K562 (cell line): ENCODE measurements around the gene NOS1. TPM values are rescaled to one million over a fixed set of nuclear protein-coding genes. Genes with fewer than 3 reads are reported as not detected.

Experiments used
- ATAC-seq: fragments of 200-7000 bp; cut with Tn5 transposase; 3 replicates; pipeline ENCODE4 v1.9.1; 2020; ENCODE audit warnings: moderate library complexity
- BruUV-seq: library from RNA; stranded (reverse); fragments of 400-500 nt; replicated peaks from 2 replicates; lab custom pipeline; 2021; lab: Mats Ljungman, UMichigan
- CTCF ChIA-PET: fragments of 300-600 bp; formaldehyde crosslinking; extraction: SDS; loops from one replicate; lab custom pipeline; 2021; ENCODE audit warnings: low intra/inter-chr PET ratio; lab: Yijun Ruan, JAX
- POLR2A ChIA-PET: fragments of 300-600, 350-650 bp; sonication (Branson Sonifier 250); formaldehyde crosslinking; extraction: SDS; loops from one replicate; lab custom pipeline; 2021; ENCODE audit warnings: antibody characterized with exemption, inconsistent platforms; lab: Yijun Ruan, JAX
- DNase-seq, 4 experiments: peaks; one replicate each; pipeline versions ENCODE4 v3.0.0 to v3.0.0-alpha.2; 2011 to 2018; ENCODE audit warnings: low spot score in 3 of 4, mixed read lengths in 3 of 4; ENCODE audit errors: extremely low read depth in 1 of 4
- FAIRE-seq: peaks from 2 replicates; lab custom pipeline; 2011; peaks lifted over from hg19 to GRCh38; lab: Jason Lieb, UNC
- H2AFZ ChIP-seq: 2 replicates; pipeline ENCODE4 v1.6.0; 2011; ENCODE audit warnings: low read depth, low read length, control low read depth, inconsistent platforms
- H3K27ac ChIP-seq: fragments of 200-600 bp; 3 replicates; pipeline ENCODE4 v1.8.0; 2011; ENCODE audit warnings: low read depth, mild to moderate bottlenecking, control low read depth, inconsistent platforms, low read length, moderate library complexity, mixed read lengths; ENCODE audit errors: extremely low read depth
- H3K27me3 ChIP-seq, 2 experiments: fragments of 300-600 bp in 1 of 2; 2 replicates in 1 of 2; 3 replicates in 1 of 2; pipeline versions ENCODE4 v1.6.0 to v1.8.0; 2011; ENCODE audit warnings: inconsistent platforms in 2 of 2, low read length in 2 of 2, mild to moderate bottlenecking in 1 of 2, mixed read lengths in 1 of 2, moderate library complexity in 1 of 2; ENCODE audit not compliant: control insufficient read depth in 2 of 2, insufficient read depth in 2 of 2
- H3K36me3 ChIP-seq: fragments of 300-600 bp; 3 replicates; pipeline ENCODE4 v1.8.0; 2011; ENCODE audit warnings: mild to moderate bottlenecking, low read length, inconsistent platforms; ENCODE audit not compliant: control insufficient read depth, insufficient read depth
- H3K4me1 ChIP-seq, 2 experiments: fragments of 200-600 bp in 1 of 2; replicated peaks in 1 of 2; 2 replicates in 1 of 2; 3 replicates in 1 of 2; pipeline versions ENCODE4 v1.5.1 to v1.8.0; 2011; ENCODE audit warnings: inconsistent platforms in 2 of 2, low read length in 2 of 2, mild to moderate bottlenecking in 1 of 2, mixed read lengths in 1 of 2, moderate library complexity in 1 of 2; ENCODE audit not compliant: control insufficient read depth in 2 of 2, insufficient read depth in 2 of 2
- H3K4me2 ChIP-seq: 2 replicates; pipeline ENCODE4 v1.6.1; 2011; ENCODE audit warnings: low read length, control low read depth, inconsistent platforms, mixed read lengths; ENCODE audit not compliant: insufficient read depth
- H3K4me3 ChIP-seq: fragments of 200-600 bp; sonication (generic), shearing (Covaris generic); 2 replicates; pipeline ENCODE4 v1.5.1; 2016; ENCODE audit warnings: control low read depth, inconsistent platforms
- H3K79me2 ChIP-seq: fragments of 200-600 bp; 3 replicates; pipeline ENCODE4 v1.8.0; 2011; ENCODE audit warnings: low read length, inconsistent platforms; ENCODE audit not compliant: control insufficient read depth, insufficient read depth
- H3K9ac ChIP-seq, 2 experiments: 2 replicates each; pipeline versions ENCODE4 v1.6.0 to v1.6.1; 2011; ENCODE audit warnings: low read depth in 2 of 2, low read length in 2 of 2, control low read depth in 1 of 2, inconsistent platforms in 1 of 2, mild to moderate bottlenecking in 1 of 2, mixed read lengths in 1 of 2; ENCODE audit not compliant: insufficient read depth in 1 of 2
- H3K9me1 ChIP-seq: one replicate; pipeline ENCODE4 v1.6.0; 2011; ENCODE audit warnings: inconsistent platforms, mild to moderate bottlenecking, low read length, moderate library complexity; ENCODE audit not compliant: control insufficient read depth, insufficient read depth
- H3K9me3 ChIP-seq: replicated peaks from 2 replicates; pipeline ENCODE4 v1.5.1; 2011; ENCODE audit warnings: low read depth, low read length, inconsistent platforms; ENCODE audit not compliant: control insufficient read depth, insufficient read depth
- H4K20me1 ChIP-seq: replicated peaks from 2 replicates; pipeline ENCODE4 v1.6.1; 2011; ENCODE audit warnings: low read length, inconsistent platforms, mixed read lengths; ENCODE audit not compliant: control insufficient read depth, insufficient read depth
- HOXB6 ChIP-seq: fragments of 250-450 bp; sonication (Bioruptor Pico); IDR thresholded peaks from 2 replicates; pipeline ENCODE4 v1.5.1; 2022; ENCODE audit warnings: mild to moderate bottlenecking, borderline replicate concordance
- KDM4B ChIP-seq, 2 experiments: fragments of 450-650 bp in 1 of 2; sonication (generic) in 1 of 2; IDR thresholded peaks; 2 replicates each; pipeline ENCODE4 v1.6.1; 2016 to 2017; ENCODE audit warnings: borderline replicate concordance in 2 of 2, antibody characterized with exemption in 1 of 2, low read depth in 1 of 2, mild to moderate bottlenecking in 1 of 2
- NRF1 ChIP-seq, 2 experiments: fragments of 450-650 bp; IDR thresholded peaks in 1 of 2; conservative IDR thresholded peaks in 1 of 2; 2 replicates each; pipeline ENCODE4 v1.6.1; 2014; ENCODE audit warnings: mild to moderate bottlenecking in 2 of 2
- TCF7 ChIP-seq: sonication (generic); IDR thresholded peaks from 2 replicates; pipeline ENCODE4 v1.6.1; 2016; ENCODE audit warnings: antibody characterized with exemption, borderline replicate concordance
- ZNF384 ChIP-seq: IDR thresholded peaks from 2 replicates; pipeline ENCODE4 v1.6.1; 2012; ENCODE audit warnings: low read depth, low read length, improper control_type of control experiment
- ZNF695 ChIP-seq: fragments of 450-650 bp; formaldehyde crosslinking; IDR thresholded peaks from 2 replicates; pipeline ENCODE4 v1.4.0; 2020; ENCODE audit warnings: mild to moderate bottlenecking, moderate library complexity
- WGBS: fragments of 100-300 bp; shearing (Covaris generic); methylation state at CpG from one replicate; pipeline ENCODE4 v1.1.6; 2016; ENCODE audit warnings: low coverage, mixed read lengths; ENCODE audit not compliant: insufficient coverage; ENCODE audit errors: missing lambda C conversion rate; 5-methylcytosine and 5-hydroxymethylcytosine counted together
- in situ Hi-C: fragments of 300-500 bp; cut with MboI; formaldehyde crosslinking; loops from 4 replicates; pipeline ENCODE4 v1.15.0; 2018; ENCODE audit warnings: inconsistent platforms, mixed read lengths
- intact Hi-C: fragments of 100-400 bp; cut with micrococcal nuclease; formaldehyde crosslinking; loops from 2 replicates; pipeline ENCODE4 v1.14.2; 2022
- polyA plus RNA-seq, 8 experiments: library from polyadenylated mRNA; depleted of rRNA in 4 of 8; stranded (reverse) in 5 of 8; unstranded in 3 of 8; fragments of >200 nt; fragmentation: Nextera tagmentation in 2 of 8; fragmentation: Illumina TruSeq in 1 of 8; extraction: Ambion mirVana in 2 of 8; extraction: Trizol in 1 of 8; gene quantifications; 2 replicates each; pipeline versions ENCODE4 v1.2.1 to v1.2.3, GENCODE V29; 2011 to 2014; ENCODE audit warnings: inconsistent platforms in 1 of 8, missing spikeins in 1 of 8
- total RNA-seq, 7 experiments: library from RNA; depleted of rRNA in 6 of 7; stranded (reverse); fragments of >200 nt in 6 of 7; fragmentation: Illumina TruSeq in 2 of 7; extraction: Trizol in 2 of 7; gene quantifications; 2 replicates each; pipeline versions ENCODE4 v1.2.1 to v1.2.3, GENCODE V29; 2011 to 2021; ENCODE audit warnings: low replicate concordance in 1 of 7

The NOS1 gene
- total and polyA plus RNA-seq, 9 of the 15 experiments (the other 6 are each of a cell fraction or from before 2014, with no cell fraction given) = not detected

DNA sequence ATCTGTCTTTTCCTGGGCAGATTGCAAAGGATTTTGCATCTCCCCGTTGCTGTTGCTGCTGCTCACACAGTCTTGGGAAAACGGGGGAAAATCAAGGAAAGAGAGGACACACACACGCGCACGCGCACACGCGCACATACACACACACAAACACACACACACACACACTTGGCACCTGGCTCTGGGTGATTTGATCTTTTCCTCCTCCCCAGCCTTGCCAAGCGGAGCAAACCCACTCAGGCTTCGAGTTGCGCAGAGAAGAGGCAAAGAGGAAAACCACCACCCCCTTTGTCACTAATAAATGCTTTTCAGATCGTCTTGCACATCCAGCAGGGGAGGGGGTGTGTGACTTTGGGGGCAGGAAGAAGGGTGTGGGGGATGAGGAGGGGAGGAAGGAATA lies 965 bp upstream of the NOS1 start:
- in situ Hi-C loops = no loop called here
- BruUV-seq = no TSS peak
- ChIA-PET CTCF (no interaction called here), POLR2A (no interaction called here)
- intact Hi-C loops = loop anchor here (10.0 kb wide), 1 partner anchor 128 kb away; no protein-coding TSS in a partner anchor
- Histone ChIP-seq H3K36me3 (no peaks in the 10 kb centered on the region), H3K79me2 (no peaks in the 10 kb centered on the region), H3K9me3 (no peaks in the 10 kb centered on the region), H3K27me3 (peaks cover 2 to 46% of the 10 kb centered on the region in 2 experiments; a peak in 2 of 5 replicates), H3K4me1 (peaks cover 0 to 6% of the 10 kb centered on the region in 2 experiments; a peak in 1 of 5 replicates), H3K9me1 (no peaks in the 10 kb centered on the region), H3K9ac (no peak overlapping the region), H3K27ac (no peak overlapping the region), H2AFZ (no peak overlapping the region), H3K4me2 (no peak overlapping the region), H3K4me3 (no peak overlapping the region), H4K20me1 (0 out of 2 replicates have a peak, but pooled peaks cover 3% of the 10 kb centered on the region)
- 0% methylated on average over 5 of the region's 12 CpGs for WGBS
- no peak for ATAC-seq
- no peak for DNase-seq
- FAIRE-seq = no peak
- TF ChIP-seq NRF1 (conservative IDR thresholded peaks at IDR 0.05 in 1 of 2, IDR thresholded peaks at IDR 0.05 in 1 of 2) (0 out of 4 replicates have a peak, but pooled peaks of 1 of the 2 experiments have one; percentile 19), KDM4B (IDR thresholded peaks at IDR 0.05; ENCODE audit: borderline replicate concordance in 2 of 2, low read depth in 1 of 2) (no peak)

DNA sequence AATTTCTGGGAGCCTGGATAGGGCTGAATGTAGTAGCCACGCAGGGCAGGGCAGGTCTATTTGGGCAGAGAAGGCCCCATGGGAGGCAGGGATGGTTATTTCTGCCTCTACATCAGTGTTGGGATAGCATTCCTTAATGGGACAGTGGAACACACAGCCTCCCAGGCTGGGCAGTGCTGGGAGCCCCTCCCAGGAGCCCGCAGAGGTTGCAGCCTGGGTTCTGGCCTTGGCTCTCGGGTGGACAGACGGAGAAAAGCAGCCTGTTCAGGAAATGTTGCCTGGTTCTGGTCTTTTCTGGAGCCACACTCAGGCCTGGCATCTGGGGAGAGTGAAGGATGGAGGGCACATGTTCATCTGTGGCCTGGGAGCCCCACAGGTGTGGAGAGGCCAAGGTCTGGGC lies 479 bp upstream of the NOS1 start:
- peaks cover 2 to 46% of the 10 kb centered on the region in 2 experiments; a peak in 2 of 5 replicates for H3K27me3 ChIP-seq
- TF ChIP-seq ZNF695 (CRISPR knock-in tag) = no peak
- no peak for TF ChIP-seq TCF7
- no peak for TF ChIP-seq HOXB6 (CRISPR knock-in tag)
- no peak for TF ChIP-seq ZNF384
- no peak overlapping the region for H3K4me3 ChIP-seq
- no peak overlapping the region for H3K4me2 ChIP-seq
- H3K9me3 ChIP-seq = no peaks in the 10 kb centered on the region
- BruUV-seq = no TSS peak
- ChIA-PET POLR2A (interaction anchor here (0.5 kb wide), 1 partner anchor 1957 kb away, joined by 3 read pairs; no protein-coding TSS in a partner anchor), CTCF (no interaction called here)
- no peaks in the 10 kb centered on the region for H3K36me3 ChIP-seq
- no peak for ATAC-seq
- no peak overlapping the region for H3K9ac ChIP-seq
- H3K9me1 ChIP-seq = no peaks in the 10 kb centered on the region
- DNase-seq = no peak
- no peak overlapping the region for H2AFZ ChIP-seq
- peaks cover 0 to 6% of the 10 kb centered on the region in 2 experiments; a peak in 1 of 5 replicates for H3K4me1 ChIP-seq
- H3K79me2 ChIP-seq = no peaks in the 10 kb centered on the region
- FAIRE-seq = no peak
- 0% methylated on average over 3 of the region's 4 CpGs for WGBS
- no peak overlapping the region for H3K27ac ChIP-seq
- intact Hi-C loops = loop anchor here (10.0 kb wide), 1 partner anchor 127 kb away; no protein-coding TSS in a partner anchor
- in situ Hi-C loops = no loop called here
- 0 out of 2 replicates have a peak, but pooled peaks cover 2% of the 10 kb centered on the region for H4K20me1 ChIP-seq
